ENCODE data around the gene GSTK1. TPM values are rescaled to one million over a fixed set of nuclear protein-coding genes. Genes with fewer than 3 reads are reported as not detected.

The GSTK1 gene
- total and polyA plus RNA-seq, 9 of the 15 experiments (the other 6 are each of a cell fraction or from before 2014, with no cell fraction given) = 155 to 441 (median 233) TPM

DNA sequence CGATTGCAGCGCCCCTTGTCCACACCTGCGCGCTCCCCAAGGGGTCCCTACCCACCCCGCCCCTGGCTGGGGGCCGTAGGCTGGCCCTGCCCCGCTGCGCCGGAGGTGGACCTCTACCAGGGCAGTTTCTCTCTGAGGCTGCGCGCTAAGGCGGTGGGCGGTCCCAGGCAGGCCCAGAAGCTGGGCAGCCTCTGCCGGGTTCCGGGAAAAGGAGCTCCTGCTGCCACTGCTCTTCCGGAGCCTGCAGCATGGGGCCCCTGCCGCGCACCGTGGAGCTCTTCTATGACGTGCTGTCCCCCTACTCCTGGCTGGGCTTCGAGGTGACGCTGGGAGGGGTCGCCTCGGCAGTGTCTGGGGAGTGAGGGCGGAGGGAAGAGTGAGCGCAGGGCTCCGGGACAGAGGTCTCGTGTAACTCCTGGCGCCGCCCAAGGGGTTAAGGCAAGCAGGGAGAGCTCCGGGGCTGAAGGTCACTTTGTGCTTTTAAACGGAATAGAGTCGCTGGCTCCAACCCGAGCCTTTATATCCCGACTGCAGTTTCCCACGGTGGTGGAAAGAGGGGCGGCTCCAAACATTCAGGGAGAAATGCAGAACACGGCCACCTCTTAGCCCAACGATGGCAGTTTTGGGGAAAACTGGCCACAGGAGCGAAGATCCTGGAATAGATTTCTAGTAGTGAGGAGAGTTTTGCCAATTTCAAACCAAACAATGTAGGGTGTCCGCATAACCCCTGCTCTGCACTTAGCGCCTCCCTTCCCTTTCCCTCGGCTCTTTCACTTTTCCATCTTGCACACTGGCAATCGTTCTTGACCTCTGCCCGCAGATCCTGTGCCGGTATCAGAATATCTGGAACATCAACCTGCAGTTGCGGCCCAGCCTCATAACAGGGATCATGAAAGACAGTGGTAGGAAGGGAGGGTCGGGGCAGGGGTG lies at the start of gene GSTK1 (continued):
- 0 out of 2 replicates have a peak, but pooled peaks have one; percentile 17 for TF ChIP-seq DIDO1 (tag; IDR thresholded peaks at IDR 0.05; ENCODE audit: low read depth)
- TF ChIP-seq L3MBTL2 (IDR thresholded peaks at IDR 0.05) = peak; percentile 86
- TF ChIP-seq, protein P1, sequence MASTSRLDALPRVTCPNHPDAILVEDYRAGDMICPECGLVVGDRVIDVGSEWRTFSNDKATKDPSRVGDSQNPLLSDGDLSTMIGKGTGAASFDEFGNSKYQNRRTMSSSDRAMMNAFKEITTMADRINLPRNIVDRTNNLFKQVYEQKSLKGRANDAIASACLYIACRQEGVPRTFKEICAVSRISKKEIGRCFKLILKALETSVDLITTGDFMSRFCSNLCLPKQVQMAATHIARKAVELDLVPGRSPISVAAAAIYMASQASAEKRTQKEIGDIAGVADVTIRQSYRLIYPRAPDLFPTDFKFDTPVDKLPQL (IDR thresholded peaks at IDR 0.05; ENCODE audit: extremely low read depth, insufficient read length) = peak; percentile 34
- 0 out of 2 replicates have a peak, but pooled peaks have one; percentile 46 for TF ChIP-seq JUNB (CRISPR knock-in tag; conservative IDR thresholded peaks at IDR 0.05)
- TF ChIP-seq TCF7L2 (IDR thresholded peaks at IDR 0.05; ENCODE audit: low read depth, low read length) = no peak
- TF ChIP-seq GATAD2B (IDR thresholded peaks at IDR 0.05; ENCODE audit: borderline replicate concordance) = peak; percentile 56; the same call in 1 of the 2 replicates
- no peak for TF ChIP-seq ZNF133 (CRISPR knock-in tag; IDR thresholded peaks at IDR 0.05)
- no peak for TF ChIP-seq ZSCAN32 (CRISPR knock-in tag; IDR thresholded peaks at IDR 0.05)
- TF ChIP-seq FOXJ2 (tag; IDR thresholded peaks at IDR 0.05) = peak; percentile 77; the same call in 1 of the 2 replicates
- TF ChIP-seq, protein P2, sequence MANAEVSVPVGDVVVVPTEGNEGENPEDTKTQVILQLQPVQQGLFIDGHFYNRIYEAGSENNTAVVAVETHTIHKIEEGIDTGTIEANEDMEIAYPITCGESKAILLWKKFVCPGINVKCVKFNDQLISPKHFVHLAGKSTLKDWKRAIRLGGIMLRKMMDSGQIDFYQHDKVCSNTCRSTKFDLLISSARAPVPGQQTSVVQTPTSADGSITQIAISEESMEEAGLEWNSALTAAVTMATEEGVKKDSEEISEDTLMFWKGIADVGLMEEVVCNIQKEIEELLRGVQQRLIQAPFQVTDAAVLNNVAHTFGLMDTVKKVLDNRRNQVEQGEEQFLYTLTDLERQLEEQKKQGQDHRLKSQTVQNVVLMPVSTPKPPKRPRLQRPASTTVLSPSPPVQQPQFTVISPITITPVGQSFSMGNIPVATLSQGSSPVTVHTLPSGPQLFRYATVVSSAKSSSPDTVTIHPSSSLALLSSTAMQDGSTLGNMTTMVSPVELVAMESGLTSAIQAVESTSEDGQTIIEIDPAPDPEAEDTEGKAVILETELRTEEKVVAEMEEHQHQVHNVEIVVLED (CRISPR knock-in tag; IDR thresholded peaks at IDR 0.05) = no peak; the same call in 1 of the 2 replicates
- TF ChIP-seq, protein P3, sequence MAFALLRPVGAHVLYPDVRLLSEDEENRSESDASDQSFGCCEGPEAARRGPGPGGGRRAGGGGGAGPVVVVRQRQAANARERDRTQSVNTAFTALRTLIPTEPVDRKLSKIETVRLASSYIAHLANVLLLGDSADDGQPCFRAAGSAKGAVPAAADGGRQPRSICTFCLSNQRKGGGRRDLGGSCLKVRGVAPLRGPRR (CRISPR knock-in tag; IDR thresholded peaks at IDR 0.05) = no peak
- peak; percentile 31; the same call in 1 of the 2 replicates for TF ChIP-seq ELF4 (CRISPR knock-in tag; IDR thresholded peaks at IDR 0.05)
- TF ChIP-seq TRIM24 (IDR thresholded peaks at IDR 0.05) = peak in 1 of 2 experiments; percentile 28; a peak in 1 of 4 replicates
- 0 out of 2 replicates have a peak, but pooled peaks have one; percentile 21 for TF ChIP-seq GTF2F1 (IDR thresholded peaks at IDR 0.05; ENCODE audit: low read depth, low read length)
- peak; percentile 87 for TF ChIP-seq SAP30 (IDR thresholded peaks at IDR 0.05; ENCODE audit: borderline replicate concordance, insufficient read depth, low read depth, low read length, poor library complexity, severe bottlenecking)
- TF ChIP-seq, protein P4, sequence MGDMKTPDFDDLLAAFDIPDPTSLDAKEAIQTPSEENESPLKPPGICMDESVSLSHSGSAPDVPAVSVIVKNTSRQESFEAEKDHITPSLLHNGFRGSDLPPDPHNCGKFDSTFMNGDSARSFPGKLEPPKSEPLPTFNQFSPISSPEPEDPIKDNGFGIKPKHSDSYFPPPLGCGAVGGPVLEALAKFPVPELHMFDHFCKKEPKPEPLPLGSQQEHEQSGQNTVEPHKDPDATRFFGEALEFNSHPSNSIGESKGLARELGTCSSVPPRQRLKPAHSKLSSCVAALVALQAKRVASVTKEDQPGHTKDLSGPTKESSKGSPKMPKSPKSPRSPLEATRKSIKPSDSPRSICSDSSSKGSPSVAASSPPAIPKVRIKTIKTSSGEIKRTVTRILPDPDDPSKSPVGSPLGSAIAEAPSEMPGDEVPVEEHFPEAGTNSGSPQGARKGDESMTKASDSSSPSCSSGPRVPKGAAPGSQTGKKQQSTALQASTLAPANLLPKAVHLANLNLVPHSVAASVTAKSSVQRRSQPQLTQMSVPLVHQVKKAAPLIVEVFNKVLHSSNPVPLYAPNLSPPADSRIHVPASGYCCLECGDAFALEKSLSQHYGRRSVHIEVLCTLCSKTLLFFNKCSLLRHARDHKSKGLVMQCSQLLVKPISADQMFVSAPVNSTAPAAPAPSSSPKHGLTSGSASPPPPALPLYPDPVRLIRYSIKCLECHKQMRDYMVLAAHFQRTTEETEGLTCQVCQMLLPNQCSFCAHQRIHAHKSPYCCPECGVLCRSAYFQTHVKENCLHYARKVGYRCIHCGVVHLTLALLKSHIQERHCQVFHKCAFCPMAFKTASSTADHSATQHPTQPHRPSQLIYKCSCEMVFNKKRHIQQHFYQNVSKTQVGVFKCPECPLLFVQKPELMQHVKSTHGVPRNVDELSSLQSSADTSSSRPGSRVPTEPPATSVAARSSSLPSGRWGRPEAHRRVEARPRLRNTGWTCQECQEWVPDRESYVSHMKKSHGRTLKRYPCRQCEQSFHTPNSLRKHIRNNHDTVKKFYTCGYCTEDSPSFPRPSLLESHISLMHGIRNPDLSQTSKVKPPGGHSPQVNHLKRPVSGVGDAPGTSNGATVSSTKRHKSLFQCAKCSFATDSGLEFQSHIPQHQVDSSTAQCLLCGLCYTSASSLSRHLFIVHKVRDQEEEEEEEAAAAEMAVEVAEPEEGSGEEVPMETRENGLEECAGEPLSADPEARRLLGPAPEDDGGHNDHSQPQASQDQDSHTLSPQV (IDR thresholded peaks at IDR 0.05) = peak; percentile 55; the same call in 1 of the 2 replicates
- TF ChIP-seq, protein P5, sequence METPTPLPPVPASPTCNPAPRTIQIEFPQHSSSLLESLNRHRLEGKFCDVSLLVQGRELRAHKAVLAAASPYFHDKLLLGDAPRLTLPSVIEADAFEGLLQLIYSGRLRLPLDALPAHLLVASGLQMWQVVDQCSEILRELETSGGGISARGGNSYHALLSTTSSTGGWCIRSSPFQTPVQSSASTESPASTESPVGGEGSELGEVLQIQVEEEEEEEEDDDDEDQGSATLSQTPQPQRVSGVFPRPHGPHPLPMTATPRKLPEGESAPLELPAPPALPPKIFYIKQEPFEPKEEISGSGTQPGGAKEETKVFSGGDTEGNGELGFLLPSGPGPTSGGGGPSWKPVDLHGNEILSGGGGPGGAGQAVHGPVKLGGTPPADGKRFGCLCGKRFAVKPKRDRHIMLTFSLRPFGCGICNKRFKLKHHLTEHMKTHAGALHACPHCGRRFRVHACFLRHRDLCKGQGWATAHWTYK (CRISPR knock-in tag; IDR thresholded peaks at IDR 0.05) = peak; percentile 60
- peak; percentile 91 for TF ChIP-seq POLR2H (tag; IDR thresholded peaks at IDR 0.05; ENCODE audit: low read depth)

Data from K562 (cell line).